Daoy (cell line): ENCODE measurements around the gene KPNA1. TPM values are rescaled to one million over a fixed set of nuclear protein-coding genes. Genes with fewer than 3 reads are reported as not detected.
"Not testable (repeated sequence)": the region's sequence is repeated elsewhere in the genome, so short reads cannot be mapped to it uniquely, and the experiment has no call there.

Source experiments
- DNase-seq: peaks from one replicate; pipeline ENCODE4 v3.0.0-alpha.2; 2015; ENCODE audit warnings: low read depth
- total RNA-seq: library from RNA; depleted of rRNA; stranded (reverse); fragments of >200 nt; shearing (Covaris generic); gene quantifications from 2 replicates; pipeline ENCODE4 v1.2.3, GENCODE V29; 2014

Gene KPNA1
- total RNA-seq, 1 experiment from 2014 or later = 32.1 TPM

DNA sequence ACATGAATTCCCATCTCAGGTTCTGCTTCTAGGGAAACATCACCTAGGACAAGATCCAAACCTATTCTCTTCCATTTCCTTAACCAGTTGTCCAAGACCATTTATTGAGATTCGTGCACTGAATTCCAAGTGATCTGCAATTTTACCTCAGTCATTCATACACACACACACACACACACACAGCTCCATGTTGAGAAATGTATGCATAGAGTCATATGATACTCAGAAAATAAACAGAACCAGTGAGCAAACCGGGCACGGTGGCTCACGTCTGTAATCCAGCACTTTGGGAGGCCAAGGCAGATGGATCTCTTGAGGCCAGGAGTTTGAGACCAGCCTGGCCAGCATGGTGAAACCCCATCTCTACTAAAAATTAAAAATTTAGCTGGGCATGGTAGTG, 6.1 kb upstream of the KPNA1 start:
- DNase-seq = no peak

DNA sequence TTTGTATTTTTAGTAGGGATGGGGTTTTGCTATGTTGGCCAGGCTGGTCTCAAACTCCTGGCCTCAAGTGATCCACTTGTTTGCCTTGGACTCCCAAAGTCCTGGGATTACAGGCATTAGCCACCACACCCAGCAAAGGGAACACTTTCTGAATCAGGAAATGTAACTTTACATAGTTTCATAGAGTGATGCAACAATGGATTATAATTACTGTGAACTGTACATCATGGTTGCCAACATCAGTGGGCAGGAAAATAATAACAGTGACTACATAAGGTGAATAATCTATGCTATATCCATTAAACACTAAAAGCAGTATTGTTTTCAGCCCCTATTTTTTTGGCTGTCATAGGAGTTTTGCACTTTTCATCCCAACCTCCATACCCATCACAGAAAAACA, 5.0 kb upstream of the KPNA1 start:
- no peak for DNase-seq

DNA sequence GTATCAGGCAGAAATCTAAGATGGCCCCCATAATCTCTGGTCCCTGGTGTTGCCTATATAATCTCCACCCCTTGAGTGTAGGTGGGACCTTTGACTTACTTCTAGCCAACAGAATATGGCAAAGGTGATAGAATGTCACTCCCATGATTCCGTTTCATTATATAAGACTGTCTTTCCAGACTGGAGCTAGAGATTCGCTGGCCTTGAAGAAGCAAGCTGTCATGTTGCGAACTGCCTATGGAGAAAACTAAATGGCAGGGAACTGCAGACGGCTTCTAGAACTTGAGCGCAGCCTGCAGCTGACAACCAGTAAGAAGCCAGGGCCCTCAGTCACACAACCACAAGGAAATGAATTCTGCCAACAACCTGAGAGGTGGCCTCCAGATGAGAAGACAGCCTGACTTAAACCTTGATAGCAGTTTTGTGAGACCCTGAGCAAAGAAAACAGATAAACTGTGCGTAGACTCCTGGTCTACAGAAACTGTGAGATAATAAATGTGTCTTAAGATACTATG, 2.2 kb upstream of the KPNA1 start:
- no peak for DNase-seq

DNA sequence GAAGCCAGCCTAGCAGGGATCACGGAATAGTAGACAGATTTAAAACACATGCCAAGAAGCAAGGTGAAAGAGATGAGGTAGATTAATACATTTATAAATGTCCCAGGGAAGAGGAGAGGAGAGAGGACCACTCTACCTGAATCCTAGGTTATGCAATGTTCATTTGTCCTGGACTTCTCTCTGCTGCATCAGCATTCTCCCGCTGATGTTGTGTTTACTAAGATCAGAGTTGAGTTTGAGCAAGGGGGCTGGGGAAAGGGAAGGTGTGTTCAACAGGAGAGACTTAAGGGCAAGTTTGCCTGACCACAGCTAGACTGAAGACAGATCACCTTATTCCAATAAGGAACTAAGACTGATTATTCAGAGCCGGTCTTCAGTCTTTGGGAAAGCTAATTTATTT, 1.1 kb upstream of the KPNA1 start:
- no peak for DNase-seq

DNA sequence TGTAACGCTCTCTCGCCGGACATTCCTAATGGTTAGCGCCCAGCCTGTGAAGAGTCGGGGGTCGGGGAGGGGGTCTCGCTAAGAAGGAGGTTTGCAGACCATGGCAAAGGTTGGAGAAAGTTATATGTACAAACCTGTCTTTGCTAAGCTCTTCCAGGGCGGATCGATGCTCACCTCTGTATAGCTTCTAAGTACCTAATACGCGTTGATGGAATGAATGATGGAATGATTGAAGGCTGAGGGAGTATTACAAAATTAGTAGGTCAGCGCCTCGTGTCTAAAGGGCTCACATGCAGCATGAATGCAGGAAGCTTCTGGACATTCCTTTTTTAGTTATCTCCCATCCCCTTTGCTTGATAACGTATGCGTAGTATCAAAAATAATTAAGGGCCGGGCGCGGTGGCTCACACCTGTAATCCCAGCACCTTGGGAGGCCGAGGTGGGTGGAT, 305 bp upstream of the KPNA1 start:
- no peak for DNase-seq

DNA sequence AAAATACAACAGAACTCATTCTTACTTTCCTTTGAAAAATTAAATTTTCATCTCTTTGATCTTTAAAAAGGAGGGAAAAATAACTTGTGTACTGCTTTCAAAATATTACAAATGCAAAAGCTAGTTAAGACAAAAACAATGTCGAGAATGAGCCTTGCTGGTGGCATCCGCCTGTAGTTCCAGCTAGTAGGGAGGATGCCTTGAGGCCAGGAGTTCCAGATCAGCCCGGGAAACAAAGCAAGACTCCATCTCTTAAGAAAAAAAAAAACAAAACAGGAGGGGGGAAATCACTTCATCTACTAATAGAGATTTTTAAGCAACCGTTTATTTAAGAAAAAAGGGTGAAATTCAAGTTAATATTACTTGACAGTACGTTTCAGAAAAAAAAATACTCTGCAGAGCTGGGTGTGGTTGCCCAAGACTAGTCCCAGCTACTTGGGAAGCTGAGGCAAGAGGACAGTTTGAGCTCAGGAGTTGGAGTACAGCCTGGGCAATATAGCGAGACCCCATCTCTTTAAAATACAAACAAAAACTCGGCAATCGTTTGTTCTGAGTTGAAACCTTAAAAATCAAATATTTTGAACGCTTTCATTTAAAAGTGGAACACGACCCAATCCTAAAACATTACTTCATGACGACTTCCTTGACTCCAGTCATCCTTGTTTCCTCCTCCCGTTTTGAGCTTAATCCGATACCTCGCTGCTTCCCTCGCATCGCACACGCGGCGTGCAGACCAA, 1.2 kb downstream of the KPNA1 start:
- peak; percentile 81 for DNase-seq

DNA sequence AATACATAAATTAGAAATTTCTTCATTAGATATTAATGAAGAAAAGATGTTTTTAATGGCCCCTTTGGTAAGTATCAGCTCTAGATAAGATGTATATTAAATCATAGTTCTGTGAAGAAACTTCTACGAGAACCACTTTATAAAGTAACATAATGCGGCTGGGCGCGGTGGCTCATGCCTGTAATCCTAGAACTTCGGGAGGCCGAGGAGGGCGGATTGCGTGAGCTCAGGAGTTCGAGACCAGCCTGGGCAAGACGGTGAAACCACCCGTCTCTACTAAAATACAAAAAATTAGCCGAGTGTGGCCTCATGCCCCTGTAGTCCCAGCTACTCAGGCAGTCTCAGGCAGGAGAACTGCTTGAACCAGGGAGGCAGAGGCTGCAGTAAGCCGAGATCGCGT, 2.5 kb downstream of the KPNA1 start:
- no peak for DNase-seq

DNA sequence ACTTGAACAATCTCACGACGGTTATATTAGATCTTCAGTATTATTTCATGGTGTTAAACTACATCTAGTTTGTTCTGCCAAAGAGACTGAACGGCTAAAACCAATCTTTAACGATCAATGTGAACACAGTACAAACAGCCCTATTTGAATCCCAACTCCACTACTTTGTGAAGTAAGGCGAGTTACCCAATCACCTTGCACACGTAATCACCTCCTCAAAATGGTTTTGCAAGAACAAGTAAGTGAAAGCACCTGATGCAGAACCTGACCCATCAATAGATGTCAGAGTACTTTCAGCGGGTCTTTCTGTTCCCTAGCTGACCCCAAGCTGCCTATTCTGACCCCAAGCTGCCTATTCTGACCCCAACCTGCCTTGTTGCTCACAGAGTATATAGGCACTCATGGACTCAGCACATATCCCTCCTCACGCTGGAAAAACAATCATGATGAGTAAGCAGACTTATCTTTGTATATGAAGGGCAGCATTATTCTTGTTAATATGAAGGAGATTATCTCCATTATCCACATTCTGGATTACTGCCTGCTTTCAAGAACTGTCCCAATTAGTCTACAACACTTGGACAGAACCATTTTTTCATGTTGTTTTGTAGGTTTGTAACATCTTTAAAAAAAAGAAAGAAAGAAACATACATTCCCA, 3.7 kb downstream of the KPNA1 start:
- DNase-seq = no peak

DNA sequence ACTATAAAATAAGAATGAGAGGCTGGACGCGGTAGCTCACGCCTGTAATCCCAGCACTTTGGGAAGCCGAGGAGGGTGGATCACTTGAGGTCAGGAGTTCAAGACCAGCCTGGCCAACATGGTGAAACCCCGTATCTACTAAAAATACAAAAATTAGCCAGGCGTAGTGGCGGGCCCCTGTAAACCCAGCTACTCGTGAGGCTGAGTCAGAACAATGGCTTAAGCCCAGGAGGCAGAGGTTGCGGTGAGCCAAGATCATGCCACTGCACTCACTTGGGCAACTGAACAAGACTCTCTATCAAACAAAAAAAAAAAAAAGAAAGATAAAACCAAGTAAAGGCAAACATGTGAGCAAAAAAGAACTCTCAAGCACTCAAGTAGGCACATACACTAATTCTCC, 5.8 kb downstream of the KPNA1 start:
- peak; percentile 91 for DNase-seq

DNA sequence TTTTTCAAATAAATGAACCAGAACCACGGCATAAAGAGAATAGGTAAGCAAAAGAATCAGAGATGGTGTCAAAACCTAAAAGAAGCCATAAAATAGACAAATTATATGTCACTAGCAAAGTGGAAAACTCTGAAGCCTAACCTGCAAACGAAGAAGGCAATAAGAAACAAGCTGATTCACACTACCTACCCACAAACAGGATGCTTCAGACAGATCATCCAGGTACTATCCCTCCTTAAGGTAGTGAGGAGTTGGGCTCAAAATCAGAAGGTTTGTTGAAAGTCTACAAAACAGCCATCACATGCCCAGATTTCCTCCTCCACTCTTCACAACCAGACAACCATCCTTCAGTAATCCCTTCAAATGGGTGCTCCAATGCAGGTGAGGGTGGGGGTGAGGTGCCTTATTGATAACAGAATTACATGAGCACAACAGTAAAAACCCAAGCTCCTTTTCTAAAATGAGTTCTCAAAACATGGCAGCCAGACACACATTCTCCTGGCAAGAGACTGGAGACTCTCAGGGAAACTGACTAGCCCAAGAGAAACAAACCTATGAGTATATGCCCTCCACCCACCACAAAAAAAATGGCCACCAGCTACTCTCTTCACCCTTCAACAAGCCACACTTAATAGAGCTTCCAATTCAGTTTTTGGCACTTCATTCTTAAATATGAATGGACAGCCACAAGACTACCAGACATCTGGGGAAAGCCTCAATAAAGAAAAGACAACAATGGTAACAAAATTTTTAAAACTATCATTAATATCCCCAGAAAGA, 6.4 kb downstream of the KPNA1 start:
- peak; percentile 21 for DNase-seq

DNA sequence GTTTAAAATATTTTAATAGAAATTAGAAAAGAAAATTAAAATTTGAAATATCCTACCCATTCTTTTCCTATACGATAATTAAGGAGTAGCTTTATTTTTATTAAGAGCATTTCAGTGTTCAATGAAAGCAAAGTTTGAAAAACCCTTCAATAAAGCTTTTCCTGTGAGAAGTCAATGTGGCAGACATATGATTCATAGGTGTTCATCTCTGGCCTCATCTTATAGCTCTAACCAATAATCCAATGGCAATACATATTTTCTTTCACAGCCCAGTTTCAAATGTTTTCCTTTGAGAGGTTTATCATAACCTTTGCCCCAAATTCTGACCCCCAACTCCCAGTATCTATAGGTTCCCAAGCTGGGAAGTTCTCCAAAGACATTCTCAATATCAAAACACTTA, 8.3 kb downstream of the KPNA1 start:
- no peak for DNase-seq

DNA sequence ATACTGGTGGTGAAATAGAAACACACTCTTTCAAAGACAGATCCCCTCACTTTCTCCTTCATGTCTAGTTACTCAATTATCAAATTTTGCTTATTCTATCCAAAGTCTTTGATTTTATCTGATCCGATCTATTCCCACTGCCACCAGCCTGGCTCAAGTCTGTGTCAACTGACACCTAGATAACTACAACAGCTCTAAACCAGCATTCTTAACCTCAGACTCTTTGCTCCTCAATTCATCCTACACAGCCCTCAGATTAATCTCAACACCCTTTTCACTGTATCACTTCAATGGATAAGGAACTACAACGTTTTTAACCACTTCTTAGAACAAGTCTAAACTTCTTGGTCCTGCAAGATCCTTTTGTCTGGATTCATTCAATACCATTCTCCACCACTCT, 9.1 kb downstream of the KPNA1 start:
- no peak for DNase-seq

DNA sequence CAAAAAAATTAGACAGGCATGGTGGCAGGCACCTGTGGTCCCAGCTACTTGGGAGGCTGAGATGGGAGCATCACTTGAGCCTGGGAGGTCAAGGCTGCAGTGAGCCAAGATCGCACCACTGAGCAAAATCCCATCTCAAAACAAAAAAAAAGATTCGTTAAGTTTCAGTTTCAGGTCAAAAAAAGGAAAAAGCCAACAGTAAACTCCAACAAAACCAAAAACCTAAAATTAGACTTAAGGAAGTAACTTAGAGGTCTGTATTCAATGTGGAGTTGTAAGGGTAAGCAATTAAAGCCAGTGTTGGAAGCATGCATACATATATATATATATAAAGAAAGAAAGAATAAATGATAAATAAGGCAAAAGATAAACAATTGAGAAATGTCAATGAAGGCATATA, 11.8 kb downstream of the KPNA1 start:
- no peak for DNase-seq

DNA sequence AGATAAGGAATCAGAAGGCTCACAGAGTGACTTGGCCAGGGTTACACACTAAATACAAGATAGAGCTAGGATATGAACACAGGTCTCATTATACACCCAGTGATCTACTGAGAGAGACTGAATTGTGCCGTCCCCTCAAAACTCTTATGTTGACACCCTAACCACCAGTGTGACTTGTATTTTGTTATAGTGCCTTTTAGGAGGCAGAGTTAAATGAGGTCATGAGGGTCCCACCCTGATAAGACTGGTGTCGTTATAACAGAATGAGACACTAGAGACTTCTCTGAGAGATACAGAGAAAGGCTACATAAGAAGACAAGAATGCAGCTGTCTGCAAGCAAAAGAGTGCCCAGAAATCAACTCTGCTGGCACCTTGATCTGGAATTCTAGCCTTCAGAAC, 12.6 kb downstream of the KPNA1 start:
- no peak for DNase-seq

DNA sequence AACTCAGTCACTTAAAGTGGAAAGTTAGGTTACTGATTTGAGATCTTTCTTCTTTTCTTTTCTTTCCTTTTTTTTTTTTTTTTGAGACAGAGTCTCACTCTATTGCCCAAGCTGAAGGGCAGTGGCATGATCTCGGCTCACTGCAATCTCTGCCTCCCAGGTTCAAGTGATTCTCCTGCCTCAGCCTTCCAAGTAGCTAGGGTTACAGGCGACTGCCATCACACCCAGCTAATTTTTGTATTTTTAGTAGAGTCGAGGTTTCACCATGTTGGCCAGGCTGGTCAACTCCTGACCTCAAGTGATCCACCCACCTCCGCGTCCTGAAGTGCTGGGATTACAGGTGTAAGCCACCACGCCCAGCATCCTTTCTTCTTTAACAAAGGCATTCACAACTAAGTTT, 13.8 kb downstream of the KPNA1 start:
- not testable (repeated sequence) for DNase-seq

DNA sequence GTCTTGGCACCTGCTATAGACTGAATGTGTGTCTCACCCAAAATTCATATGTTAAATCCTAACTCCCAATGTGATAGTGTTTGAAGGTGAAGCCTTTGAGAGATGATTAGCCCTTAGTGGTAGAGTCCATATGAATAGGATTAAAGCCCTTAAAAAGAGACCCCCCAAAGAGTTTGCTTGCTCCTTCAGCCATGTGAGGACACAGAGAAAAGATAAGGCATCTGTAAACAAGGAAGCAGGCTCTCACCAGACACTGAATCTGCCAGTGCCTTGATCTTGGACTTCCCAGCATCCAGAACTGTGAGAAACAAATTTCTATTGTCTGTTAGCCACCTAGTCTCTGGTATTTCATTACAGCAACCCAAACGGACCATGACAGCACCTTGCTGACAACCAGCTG, 16.6 kb downstream of the KPNA1 start:
- DNase-seq = no peak

DNA sequence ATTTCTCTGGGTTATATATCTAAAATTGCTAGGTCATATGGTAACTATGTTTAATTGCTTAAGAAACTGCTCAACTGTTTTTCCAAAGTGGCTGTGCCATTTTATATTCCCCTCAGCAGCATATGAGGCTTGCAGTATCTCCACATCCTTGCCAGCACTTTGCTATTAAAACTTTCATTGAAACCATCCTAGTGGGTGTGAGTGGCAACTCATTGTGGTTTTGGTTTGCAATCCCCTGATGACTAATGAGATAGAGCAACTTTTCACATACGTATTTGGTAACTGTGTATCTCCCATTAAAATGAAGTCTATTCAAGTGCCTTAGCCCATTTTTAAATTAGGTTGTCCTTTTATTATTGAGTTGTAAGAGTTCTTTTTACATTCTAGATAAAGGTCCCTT, 17.3 kb downstream of the KPNA1 start:
- DNase-seq = peak; percentile 84

DNA sequence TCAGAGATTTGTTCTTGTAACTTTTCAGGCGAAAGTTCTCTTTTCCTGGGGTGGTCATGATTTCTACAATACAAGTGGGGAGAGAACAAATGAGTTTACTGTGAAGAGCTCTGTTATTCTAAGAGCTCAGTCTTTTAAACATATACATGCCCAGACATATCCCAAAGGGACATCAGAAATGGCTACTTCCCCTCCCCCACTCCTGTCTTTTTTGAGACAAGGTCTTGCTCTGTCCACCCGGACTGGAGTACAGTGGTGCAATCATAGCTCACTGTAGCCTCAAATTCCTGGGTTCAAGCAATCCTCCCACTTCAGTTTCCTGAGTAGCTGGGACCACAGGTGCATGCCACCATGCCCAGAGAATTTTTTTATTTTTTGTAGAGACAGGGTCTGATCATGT, 18.2 kb downstream of the KPNA1 start:
- no peak for DNase-seq

DNA sequence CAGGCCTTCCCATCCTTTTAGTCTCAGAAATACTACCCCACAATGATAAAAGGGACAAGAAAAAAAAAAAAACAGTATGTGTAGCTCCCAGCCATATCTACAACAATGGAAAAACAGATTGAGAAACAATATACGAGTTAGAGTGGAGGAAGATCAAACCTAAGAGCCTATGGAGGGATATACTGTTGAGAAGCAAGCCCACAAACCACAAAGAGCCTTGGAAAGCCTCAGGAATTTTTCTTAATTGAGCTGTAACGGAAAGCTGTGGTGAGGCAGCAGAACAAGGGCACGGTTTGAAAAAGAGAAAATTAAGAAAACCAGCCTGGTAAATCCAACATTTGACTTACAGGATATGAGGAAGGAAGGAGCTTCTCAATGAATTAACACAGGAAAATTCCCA, 21.4 kb downstream of the KPNA1 start:
- DNase-seq = peak; percentile 80

DNA sequence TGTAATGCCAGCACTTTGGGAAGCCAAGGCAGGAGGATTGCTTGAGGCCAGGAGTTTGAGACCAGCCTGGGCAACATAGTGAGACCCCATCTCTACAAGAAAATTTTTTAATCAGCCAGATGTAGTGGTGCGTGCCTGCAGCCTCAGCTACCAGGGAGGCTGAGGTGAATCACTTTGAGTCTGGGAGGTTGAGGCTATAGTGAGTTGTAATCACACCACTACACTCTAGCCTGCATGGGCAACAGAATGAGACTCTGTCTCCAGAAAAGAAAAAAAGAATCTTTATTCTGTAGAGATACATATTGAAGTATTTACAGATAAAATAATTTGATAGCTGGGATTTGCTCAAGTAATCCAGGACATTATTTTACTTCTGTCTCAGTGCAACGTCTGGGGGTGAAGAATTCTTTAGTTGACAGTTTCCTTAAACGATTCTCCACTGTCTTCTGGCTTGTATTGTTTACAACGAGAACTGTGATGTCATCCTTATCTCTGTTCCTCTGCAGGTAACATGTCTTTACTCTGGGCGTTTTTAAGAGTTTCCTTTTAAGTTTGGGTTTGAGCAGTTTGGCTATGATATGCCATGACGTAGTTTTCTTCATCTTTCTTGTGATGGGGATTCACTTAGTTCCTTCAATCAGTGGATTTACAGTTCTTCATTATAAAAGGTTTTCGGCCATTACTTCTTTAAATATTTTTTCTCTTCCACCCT, 26.3 kb downstream of the KPNA1 start:
- DNase-seq = no peak

DNA sequence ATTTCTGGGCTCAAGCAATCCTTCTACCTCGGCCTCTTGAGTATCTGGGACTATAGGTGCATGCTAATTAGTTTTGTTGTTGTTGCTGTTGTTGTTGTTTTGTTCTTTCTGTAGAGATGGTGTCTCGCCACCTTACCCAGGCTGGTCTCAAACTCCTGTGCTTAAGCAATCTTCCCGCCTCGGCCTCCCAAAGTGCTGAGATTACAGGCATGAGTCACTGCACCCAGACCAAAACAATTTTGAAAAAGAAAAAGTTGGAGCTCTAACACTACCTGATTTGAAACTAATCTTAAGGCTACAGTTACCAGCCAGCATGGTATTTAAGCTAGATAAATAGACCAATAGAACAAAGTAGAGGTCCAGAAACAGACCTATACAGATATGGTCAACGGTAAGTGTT, 29.8 kb downstream of the KPNA1 start:
- peak; percentile 73 for DNase-seq

DNA sequence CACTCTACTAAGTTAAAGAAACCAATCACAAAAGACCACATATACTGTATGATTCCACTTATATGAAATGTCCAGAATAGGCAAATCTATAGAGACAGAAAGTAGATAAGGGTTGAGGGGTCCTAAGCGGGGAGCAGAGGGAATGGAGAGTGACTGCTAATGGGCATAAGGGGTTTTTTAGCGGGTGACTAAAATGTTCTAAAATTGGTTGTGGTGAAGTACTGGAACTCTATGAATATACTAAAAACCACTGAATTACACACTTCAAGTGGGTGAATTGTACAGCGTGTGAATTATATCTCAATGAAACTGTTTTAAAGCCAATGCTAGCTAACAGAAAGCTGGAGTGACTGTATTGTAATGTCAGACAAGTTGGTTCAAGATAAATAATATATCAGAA, 33.3 kb downstream of the KPNA1 start:
- DNase-seq = no peak
